Measurements from ENCODE around the gene FOXC1. TPM values are rescaled to one million over a fixed set of nuclear protein-coding genes. Genes with fewer than 3 reads are reported as not detected.

FOXC1 gene
- total RNA-seq, 2 experiments from 2014 or later = not detected

GRCh38 chr6:1598886-1599285, 10.8 kb upstream of the FOXC1 start:
- Mint-ChIP-seq H3K36me3 (no peaks in the 10 kb centered on the region), H3K27me3 (peaks cover 68% of the 10 kb centered on the region), H3K9me3 (no peaks in the 10 kb centered on the region), H3K27ac (no peak overlapping the region), H3K4me1 (peaks cover 5% of the 10 kb centered on the region), H3K4me3 (no peak overlapping the region)
- POLR2A ChIA-PET = no interaction called here
- no peak for ATAC-seq (ENCODE audit: low read depth)
- DNase-seq = no peak

- no peak overlapping the region for H3K4me3 Mint-ChIP-seq
- no peaks in the 10 kb centered on the region for H3K9me3 Mint-ChIP-seq
- DNase-seq (no peak), ATAC-seq (ENCODE audit: low read depth) (no peak)
- POLR2A ChIA-PET = no interaction called here
- peaks cover 70% of the 10 kb centered on the region for H3K27me3 Mint-ChIP-seq
- peaks cover 5% of the 10 kb centered on the region for H3K4me1 Mint-ChIP-seq
- no peak overlapping the region for H3K27ac Mint-ChIP-seq
- no peaks in the 10 kb centered on the region for H3K36me3 Mint-ChIP-seq
Observed at GRCh38 chr6:1599469-1599868, 10.2 kb upstream of the FOXC1 start.

- Mint-ChIP-seq H3K4me3 (no peak overlapping the region), H3K9me3 (no peaks in the 10 kb centered on the region), H3K27me3 (peaks cover 66% of the 10 kb centered on the region), H3K27ac (no peak overlapping the region), H3K36me3 (no peaks in the 10 kb centered on the region), H3K4me1 (peaks cover 5% of the 10 kb centered on the region)
- POLR2A ChIA-PET = no interaction called here
- DNase-seq (no peak), ATAC-seq (ENCODE audit: low read depth) (no peak)
Observed at GRCh38 chr6:1600063-1600763, 9.5 kb upstream of the FOXC1 start.

DNA sequence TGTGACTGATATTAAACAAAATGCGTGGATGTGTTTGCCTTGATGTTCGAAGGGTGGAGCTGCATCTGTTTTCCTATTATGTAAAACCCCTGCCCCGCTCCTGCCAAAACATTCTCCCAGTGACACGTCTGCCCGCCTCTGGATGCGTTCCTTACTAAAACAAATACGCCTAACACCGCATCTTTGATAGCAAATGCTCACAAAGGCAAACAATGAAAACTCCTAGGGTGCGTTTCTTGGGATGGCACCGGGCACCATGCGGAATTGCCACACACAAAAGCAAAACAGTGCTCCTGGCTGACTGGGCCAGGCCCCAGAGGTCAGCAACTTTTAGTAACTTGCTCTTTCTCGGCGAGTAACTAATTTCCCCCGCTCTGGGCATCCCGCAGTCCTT, 9.0 kb upstream of the FOXC1 start:
- Mint-ChIP-seq H3K4me3 (no peak overlapping the region), H3K27me3 (peaks cover 71% of the 10 kb centered on the region), H3K4me1 (peaks cover 10% of the 10 kb centered on the region), H3K36me3 (no peaks in the 10 kb centered on the region), H3K9me3 (no peaks in the 10 kb centered on the region), H3K27ac (no peak overlapping the region)
- DNase-seq = no peak
- no peak for ATAC-seq (ENCODE audit: low read depth)
- POLR2A ChIA-PET = no interaction called here

- DNase-seq (no peak), ATAC-seq (ENCODE audit: low read depth) (no peak)
- POLR2A ChIA-PET = no interaction called here
- Mint-ChIP-seq H3K27ac (no peak overlapping the region), H3K36me3 (no peaks in the 10 kb centered on the region), H3K4me3 (no peak overlapping the region), H3K4me1 (peaks cover 7% of the 10 kb centered on the region), H3K9me3 (no peaks in the 10 kb centered on the region), H3K27me3 (peaks cover 75% of the 10 kb centered on the region)
Observed at GRCh38 chr6:1601158-1602048, 8.3 kb upstream of the FOXC1 start.

- no peak for ATAC-seq (ENCODE audit: low read depth)
- Mint-ChIP-seq H3K4me1 (peaks cover 14% of the 10 kb centered on the region), H3K27ac (no peak overlapping the region), H3K4me3 (no peak overlapping the region), H3K9me3 (no peaks in the 10 kb centered on the region), H3K27me3 (peaks cover 79% of the 10 kb centered on the region), H3K36me3 (no peaks in the 10 kb centered on the region)
- POLR2A ChIA-PET = no interaction called here
- no peak for DNase-seq
Observed at GRCh38 chr6:1602049-1602713, 7.5 kb upstream of the FOXC1 start.

- Mint-ChIP-seq H3K27me3 (peaks cover 79% of the 10 kb centered on the region), H3K9me3 (no peaks in the 10 kb centered on the region), H3K27ac (no peak overlapping the region), H3K36me3 (no peaks in the 10 kb centered on the region), H3K4me3 (no peak overlapping the region), H3K4me1 (peaks cover 25% of the 10 kb centered on the region)
- DNase-seq (no peak), ATAC-seq (ENCODE audit: low read depth) (no peak)
- POLR2A ChIA-PET = no interaction called here
Observed at GRCh38 chr6:1603708-1604107, 6.0 kb upstream of the FOXC1 start.

GRCh38 chr6:1604158-1605003, 5.3 kb upstream of the FOXC1 start:
- peaks cover 25% of the 10 kb centered on the region for H3K4me1 Mint-ChIP-seq
- no peaks in the 10 kb centered on the region for H3K36me3 Mint-ChIP-seq
- no peak overlapping the region for H3K27ac Mint-ChIP-seq
- DNase-seq (peak; percentile 88), ATAC-seq (ENCODE audit: low read depth) (peak; percentile 83)
- no peaks in the 10 kb centered on the region for H3K9me3 Mint-ChIP-seq
- H3K4me3 Mint-ChIP-seq = no peak overlapping the region
- H3K27me3 Mint-ChIP-seq = peaks cover 83% of the 10 kb centered on the region
- POLR2A ChIA-PET = no interaction called here

GRCh38 chr6:1605004-1605892, 4.5 kb upstream of the FOXC1 start:
- Mint-ChIP-seq H3K27ac (no peak overlapping the region), H3K9me3 (no peaks in the 10 kb centered on the region), H3K4me1 (peaks cover 25% of the 10 kb centered on the region), H3K36me3 (no peaks in the 10 kb centered on the region), H3K4me3 (peak overlapping the region; percentile 35), H3K27me3 (peaks cover 75% of the 10 kb centered on the region)
- POLR2A ChIA-PET = no interaction called here
- ATAC-seq (ENCODE audit: low read depth) (no peak), DNase-seq (peak; percentile 59)

DNA sequence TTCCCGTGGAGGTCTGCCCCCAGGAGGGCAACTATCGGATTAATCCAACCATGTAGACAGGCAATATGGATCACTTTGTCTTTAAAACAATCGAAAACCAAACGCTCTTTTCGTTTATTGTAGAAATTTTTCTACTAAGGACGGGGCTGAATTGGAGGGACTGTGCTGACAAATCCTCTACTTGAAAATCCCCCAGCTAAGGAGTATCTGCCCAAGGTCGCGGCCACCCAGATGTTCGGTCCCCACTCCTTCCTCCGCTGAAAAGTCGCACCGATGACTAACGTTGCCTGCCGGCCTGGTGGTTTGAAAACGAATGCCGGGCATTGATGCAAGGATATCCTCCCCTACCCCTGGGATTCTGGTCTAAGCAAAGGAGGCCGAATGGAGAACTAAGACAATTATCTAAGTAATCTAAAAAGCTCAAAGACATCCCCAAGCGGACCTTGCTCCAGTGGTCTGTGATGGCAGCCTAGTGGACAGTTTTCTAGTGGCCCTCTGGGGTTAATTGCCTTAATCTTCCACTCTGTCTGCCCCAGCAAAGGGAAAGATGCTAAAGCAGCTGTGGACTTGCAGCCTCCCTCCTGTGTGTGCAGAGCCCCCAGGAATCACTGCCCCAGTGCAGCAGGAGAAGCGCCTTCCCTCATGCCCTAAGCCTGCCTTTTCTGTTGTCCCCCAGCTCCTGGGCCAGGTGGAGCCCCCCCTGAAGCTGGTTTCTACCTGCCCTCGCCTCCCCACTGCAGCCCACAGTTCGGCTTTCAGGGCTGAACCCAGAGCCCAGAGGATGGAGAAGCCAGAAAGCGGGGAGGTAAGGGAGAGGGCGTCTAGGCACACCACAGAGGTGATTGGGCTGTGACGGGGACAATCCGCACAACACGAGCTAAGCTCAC, 3.6 kb upstream of the FOXC1 start:
- no peaks in the 10 kb centered on the region for H3K36me3 Mint-ChIP-seq
- DNase-seq (no peak), ATAC-seq (ENCODE audit: low read depth) (no peak)
- no peaks in the 10 kb centered on the region for H3K9me3 Mint-ChIP-seq
- no peak overlapping the region for H3K27ac Mint-ChIP-seq
- H3K4me3 Mint-ChIP-seq = no peak overlapping the region
- POLR2A ChIA-PET = no interaction called here
- H3K4me1 Mint-ChIP-seq = peaks cover 28% of the 10 kb centered on the region
- peaks cover 70% of the 10 kb centered on the region for H3K27me3 Mint-ChIP-seq

DNA sequence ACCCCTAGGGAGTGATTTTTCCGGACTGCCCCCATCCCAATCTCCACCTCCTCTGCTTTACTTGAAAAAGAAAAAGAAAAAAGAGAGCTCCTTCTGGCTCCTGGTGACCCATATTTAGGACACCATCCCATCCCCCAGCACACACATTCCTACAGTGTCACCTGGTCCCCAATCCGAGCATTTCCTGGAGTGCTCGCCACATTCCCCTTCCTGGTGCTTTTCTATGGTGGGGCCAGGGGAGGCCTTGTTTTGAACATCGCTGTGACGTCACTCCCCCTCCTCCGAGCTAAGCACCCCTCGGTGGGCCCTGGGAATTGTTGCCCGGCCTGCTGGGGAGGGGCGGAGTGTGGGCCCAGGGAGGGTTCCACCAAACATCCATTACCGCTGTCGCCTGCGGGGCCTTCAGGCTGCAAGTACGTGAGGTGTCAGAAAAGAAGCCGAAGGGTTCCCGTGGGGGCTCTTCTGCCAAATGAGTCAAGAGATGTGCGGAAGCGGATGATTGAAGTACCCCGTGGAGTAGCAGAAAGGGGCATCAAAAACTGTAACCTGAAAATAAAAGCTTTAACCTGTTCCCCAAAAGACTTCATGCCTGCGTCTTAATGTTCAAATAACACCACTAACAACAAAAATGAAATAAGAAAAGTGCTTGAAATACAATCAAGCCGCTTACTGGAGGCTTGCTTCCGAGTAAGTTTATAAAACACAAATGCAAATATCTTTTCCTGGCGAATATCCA, 2.8 kb upstream of the FOXC1 start:
- Mint-ChIP-seq H3K27me3 (peaks cover 66% of the 10 kb centered on the region), H3K9me3 (no peaks in the 10 kb centered on the region), H3K4me1 (peaks cover 27% of the 10 kb centered on the region), H3K27ac (peak overlapping the region; percentile 32), H3K36me3 (no peaks in the 10 kb centered on the region), H3K4me3 (peak overlapping the region; percentile 42)
- POLR2A ChIA-PET = interaction anchor here (1.0 kb wide), 1 partner anchor 9 kb away, joined by 3 read pairs; no protein-coding TSS in a partner anchor
- DNase-seq = no peak
- no peak for ATAC-seq (ENCODE audit: low read depth)

Measured in activated naive CD8-positive, alpha-beta T cell treated with anti-CD3 and anti-CD28 coated beads, Interleukin-2, amount 10 ng/mL, durations not matched to agents 7 days and 5 days (primary cell).